Mesendoderm (in vitro differentiated cells): ENCODE results near the gene C2orf49.

Experiments
- DNase-seq: peaks from one replicate; pipeline ENCODE4 v3.0.0; 2013
- H2AK5ac ChIP-seq: 2 replicates; pipeline ENCODE4 v1.6.1; 2013; ENCODE audit warnings: low read length, inconsistent platforms
- H2BK120ac ChIP-seq: 2 replicates; pipeline ENCODE4 v1.6.1; 2013; ENCODE audit warnings: low read depth, mild to moderate bottlenecking, low read length, moderate library complexity, mixed read lengths
- H2BK15ac ChIP-seq: replicated peaks from 2 replicates; pipeline ENCODE4 v1.6.1; 2013; ENCODE audit warnings: low read depth, mild to moderate bottlenecking, moderate library complexity
- H2BK5ac ChIP-seq: 2 replicates; pipeline ENCODE4 v1.6.1; 2013; ENCODE audit warnings: low read length, inconsistent platforms
- H3K18ac ChIP-seq: 2 replicates; pipeline ENCODE4 v1.6.1; 2013; ENCODE audit warnings: mild to moderate bottlenecking, low read length, mixed read lengths
- H3K23ac ChIP-seq: one replicate; pipeline ENCODE4 v1.6.1; 2013; ENCODE audit warnings: low read length
- H3K27ac ChIP-seq: 2 replicates; pipeline ENCODE4 v1.5.1; 2013; ENCODE audit warnings: low read depth, mild to moderate bottlenecking, inconsistent platforms, low read length, moderate library complexity
- H3K27me3 ChIP-seq: 2 replicates; pipeline ENCODE4 v1.6.1; 2013; ENCODE audit warnings: low read length, control low read depth, mild to moderate bottlenecking, inconsistent platforms; ENCODE audit not compliant: insufficient read depth, poor library complexity
- H3K36me3 ChIP-seq: 2 replicates; pipeline ENCODE4 v1.6.1; 2013; ENCODE audit warnings: low read length, inconsistent platforms; ENCODE audit not compliant: control insufficient read depth, insufficient read depth
- H3K4ac ChIP-seq: one replicate; pipeline ENCODE4 v1.6.1; 2013; ENCODE audit warnings: low read depth, mild to moderate bottlenecking, low read length, moderate library complexity
- H3K4me1 ChIP-seq: 2 replicates; pipeline ENCODE4 v1.6.1; 2013; ENCODE audit warnings: low read depth, low read length, inconsistent platforms; ENCODE audit not compliant: control insufficient read depth
- H3K4me2 ChIP-seq: 2 replicates; pipeline ENCODE4 v1.6.1; 2013; ENCODE audit warnings: low read length
- H3K4me3 ChIP-seq: 2 replicates; pipeline ENCODE4 v1.5.1; 2013; ENCODE audit warnings: mild to moderate bottlenecking, low read length
- H3K56ac ChIP-seq: one replicate; pipeline ENCODE4 v1.6.1; 2013; ENCODE audit warnings: low read length
- H3K79me1 ChIP-seq: 2 replicates; pipeline ENCODE4 v1.6.1; 2013; ENCODE audit warnings: low read length, inconsistent platforms
- H3K79me2 ChIP-seq: 2 replicates; pipeline ENCODE4 v1.6.1; 2013; ENCODE audit warnings: mild to moderate bottlenecking, low read length; ENCODE audit not compliant: control insufficient read depth, insufficient read depth
- H3K9ac ChIP-seq: 2 replicates; pipeline ENCODE4 v1.6.1; 2013; ENCODE audit warnings: low read length, inconsistent platforms
- H4K5ac ChIP-seq: one replicate; pipeline ENCODE4 v1.6.1; 2013; ENCODE audit warnings: low read length
- H4K8ac ChIP-seq: one replicate; pipeline ENCODE4 v1.6.1; 2013; ENCODE audit warnings: low read depth, mild to moderate bottlenecking, control low read depth, low read length, moderate library complexity
- WGBS: extraction: QIAGEN DNeasy Blood & Tissue Kit; methylation state at CpG from one replicate; pipeline ENCODE4 v1.1.7; 2013; ENCODE audit warnings: low lambda C conversion rate, missing lambda C conversion rate; ENCODE audit not compliant: insufficient coverage; ENCODE audit errors: extremely low coverage; 5-methylcytosine and 5-hydroxymethylcytosine counted together

The C2orf49 gene

DNA sequence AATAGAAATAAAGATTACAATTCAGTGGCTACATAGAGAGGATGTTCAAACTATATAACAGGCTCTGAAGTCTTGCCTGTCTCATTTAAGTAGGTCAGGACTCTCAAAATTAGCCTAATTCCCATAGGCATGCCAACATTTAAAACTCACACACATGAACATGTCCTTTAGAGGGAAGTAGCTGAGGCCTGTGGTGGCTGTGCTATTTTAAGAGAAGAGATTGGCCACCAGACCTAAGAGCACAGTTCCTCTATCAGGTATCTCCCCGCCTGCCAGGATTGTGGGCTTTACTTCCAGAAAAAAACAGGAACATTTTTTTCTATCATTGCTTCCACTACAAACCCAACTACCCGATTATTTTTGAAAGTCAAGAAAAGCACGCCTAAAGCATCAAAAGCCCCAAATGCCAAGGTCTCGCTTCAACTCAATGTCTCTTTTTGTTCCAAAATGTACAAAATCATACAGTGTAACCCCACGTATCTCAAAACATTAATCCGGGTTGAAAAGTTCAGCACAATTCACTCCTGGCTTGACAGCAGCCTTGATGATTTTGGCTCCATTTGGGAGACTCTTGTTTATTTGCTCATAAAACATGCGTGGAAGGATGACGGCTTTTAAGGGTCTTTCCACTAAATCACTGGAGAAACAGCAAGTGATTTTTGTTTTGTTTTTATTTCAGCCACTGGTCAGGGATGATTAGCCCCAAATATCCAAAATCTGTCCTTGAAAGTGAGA, 46.3 kb downstream of the C2orf49 start:
- Histone ChIP-seq H3K4ac (no peak overlapping the region), H3K23ac (no peak overlapping the region), H4K5ac (no peak overlapping the region), H3K27ac (no peak overlapping the region), H2BK120ac (no peak overlapping the region), H3K4me1 (no peaks in the 10 kb centered on the region), H3K79me2 (no peaks in the 10 kb centered on the region), H2BK5ac (no peak overlapping the region), H3K9ac (no peak overlapping the region), H2BK15ac (no peak overlapping the region), H3K4me2 (no peak overlapping the region), H2AK5ac (no peak overlapping the region), H3K36me3 (no peaks in the 10 kb centered on the region), H3K27me3 (no peaks in the 10 kb centered on the region), H3K18ac (no peak overlapping the region), H3K56ac (no peak overlapping the region), H3K4me3 (no peak overlapping the region), H3K79me1 (no peaks in the 10 kb centered on the region), H4K8ac (no peak overlapping the region)
- no peak for DNase-seq
- no CpG with 5 or more reads among the region's 8 CpGs for WGBS

DNA sequence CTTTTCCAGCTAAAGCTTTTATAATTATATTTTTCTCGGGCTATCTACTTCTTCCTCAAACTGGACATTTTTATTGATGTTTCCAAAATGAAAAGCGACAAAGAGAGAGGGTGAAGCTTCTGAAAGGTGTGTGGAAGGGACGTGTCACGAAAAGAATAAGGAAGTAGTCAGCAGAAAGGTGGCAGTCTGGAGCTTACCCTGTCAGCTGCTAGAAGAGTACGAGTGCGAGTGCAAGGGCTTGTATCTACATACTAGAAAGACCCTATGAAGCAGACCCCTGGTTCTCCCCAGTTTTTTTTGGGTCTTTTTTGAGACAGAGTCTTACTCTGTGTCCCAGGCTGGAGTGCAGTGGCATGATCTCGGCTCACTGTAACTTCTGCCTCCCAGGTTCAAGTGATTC, 46.9 kb downstream of the C2orf49 start:
- Histone ChIP-seq H3K23ac (no peak overlapping the region), H2AK5ac (no peak overlapping the region)

GRCh38 chr2:105384861-105385260, 47.5 kb downstream of the C2orf49 start:
- H3K36me3 ChIP-seq: no peaks in the 10 kb centered on the region
- H2BK120ac ChIP-seq: no peak overlapping the region

More for the DNA sequence above, 46.9 kb downstream of the C2orf49 start:
- WGBS: no CpG with 5 or more reads among the region's 7 CpGs
- Histone ChIP-seq H3K4me2 (no peak overlapping the region), H4K8ac (no peak overlapping the region), H4K5ac (no peak overlapping the region), H3K18ac (no peak overlapping the region), H3K27me3 (no peaks in the 10 kb centered on the region), H2BK120ac (no peak overlapping the region), H3K4me3 (no peak overlapping the region), H3K36me3 (no peaks in the 10 kb centered on the region), H3K27ac (no peak overlapping the region), H3K79me2 (no peaks in the 10 kb centered on the region), H3K9ac (no peak overlapping the region), H3K79me1 (no peaks in the 10 kb centered on the region), H2BK5ac (no peak overlapping the region), H3K4me1 (no peaks in the 10 kb centered on the region), H2BK15ac (no peak overlapping the region), H3K4ac (no peak overlapping the region), H3K56ac (no peak overlapping the region)
- DNase-seq: no peak

DNA sequence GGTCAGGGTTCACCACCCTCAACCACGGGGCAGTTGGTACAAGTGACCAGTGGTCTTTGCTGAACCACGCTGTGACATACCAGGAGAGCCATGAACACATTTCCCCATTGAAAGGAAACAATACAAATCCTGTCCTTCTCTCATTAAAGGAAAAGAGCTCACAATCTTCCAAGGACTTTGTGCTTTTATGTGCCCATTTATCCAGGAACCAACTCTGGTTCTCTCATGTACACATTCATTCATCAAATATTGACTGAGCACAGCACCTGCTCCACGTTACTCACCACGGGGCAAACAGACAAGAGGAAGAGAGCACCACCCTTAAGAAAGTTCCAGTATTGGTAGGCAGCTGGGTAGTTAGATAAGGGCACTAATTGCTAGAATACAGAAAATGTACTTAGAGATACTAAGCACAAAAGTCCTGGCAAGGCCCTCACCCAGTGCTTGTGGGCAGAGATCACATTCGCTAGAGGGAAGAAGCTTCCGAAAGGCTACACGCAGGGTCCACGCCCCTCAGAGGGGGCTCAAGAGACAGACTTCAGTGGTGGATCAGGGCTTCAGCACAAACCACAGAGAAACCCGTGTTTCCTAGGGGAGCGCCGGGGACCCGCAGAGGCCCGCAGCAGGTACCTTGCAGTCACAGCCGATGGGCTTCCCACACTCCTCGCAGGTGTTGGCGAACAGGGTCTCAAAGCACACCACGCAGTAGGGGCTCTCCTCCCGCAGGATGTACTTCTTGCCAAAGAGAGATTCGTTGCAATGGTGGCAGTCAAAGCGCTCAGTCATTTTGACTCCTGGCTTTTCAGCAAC, 48.6 kb downstream of the C2orf49 start:
- no peak overlapping the region for H4K5ac ChIP-seq
- no peaks in the 10 kb centered on the region for H3K79me2 ChIP-seq
- H2AK5ac ChIP-seq: no peak overlapping the region
- no peaks in the 10 kb centered on the region for H3K27me3 ChIP-seq
- no peak overlapping the region for H3K18ac ChIP-seq
- H3K4me2 ChIP-seq: no peak overlapping the region
- no peak overlapping the region for H3K4me3 ChIP-seq
- no peak overlapping the region for H3K27ac ChIP-seq
- H3K23ac ChIP-seq: no peak overlapping the region
- H3K79me1 ChIP-seq: no peaks in the 10 kb centered on the region
- no peaks in the 10 kb centered on the region for H3K36me3 ChIP-seq
- DNase-seq: no peak
- no peak overlapping the region for H2BK15ac ChIP-seq
- no peak overlapping the region for H3K56ac ChIP-seq
- no peak overlapping the region for H3K9ac ChIP-seq
- no peak overlapping the region for H2BK5ac ChIP-seq
- H4K8ac ChIP-seq: no peak overlapping the region
- no peaks in the 10 kb centered on the region for H3K4me1 ChIP-seq
- H2BK120ac ChIP-seq: no peak overlapping the region
- no CpG with 5 or more reads among the region's 20 CpGs for WGBS
- H3K4ac ChIP-seq: no peak overlapping the region

More at GRCh38 chr2:105384861-105385260, 47.5 kb downstream of the C2orf49 start:
- Histone ChIP-seq H2AK5ac (no peak overlapping the region), H3K9ac (no peak overlapping the region), H3K4ac (no peak overlapping the region), H2BK5ac (no peak overlapping the region), H3K23ac (no peak overlapping the region), H3K56ac (no peak overlapping the region), H3K79me1 (no peaks in the 10 kb centered on the region), H3K79me2 (no peaks in the 10 kb centered on the region), H3K4me3 (no peak overlapping the region), H2BK15ac (no peak overlapping the region), H3K27me3 (no peaks in the 10 kb centered on the region), H4K5ac (no peak overlapping the region), H3K4me2 (no peak overlapping the region), H3K27ac (no peak overlapping the region), H3K4me1 (no peaks in the 10 kb centered on the region), H3K18ac (no peak overlapping the region), H4K8ac (no peak overlapping the region)
- DNase-seq: no peak
- no CpG with 5 or more reads among the region's 5 CpGs for WGBS

DNA sequence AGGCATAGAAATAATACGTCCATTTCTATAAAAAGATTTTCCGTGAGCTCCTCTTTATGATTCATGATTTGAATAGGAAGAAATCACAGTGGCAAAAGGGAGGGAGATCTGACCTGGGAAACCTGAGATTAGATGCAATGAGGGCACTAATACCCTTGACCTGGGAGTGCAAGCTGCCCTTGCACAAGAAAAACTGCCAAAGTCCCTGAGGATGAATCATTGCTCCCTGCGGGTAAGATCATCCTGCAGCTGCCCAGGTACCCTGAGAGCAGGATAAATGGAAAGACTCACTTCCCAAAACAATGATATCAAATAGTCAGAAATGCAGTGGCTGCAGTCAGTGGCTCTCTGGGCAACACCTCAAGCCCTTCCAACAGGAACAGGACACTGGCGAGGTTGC, 49.9 kb downstream of the C2orf49 start:
- Histone ChIP-seq H3K23ac (no peak overlapping the region), H3K79me2 (peaks cover 9% of the 10 kb centered on the region), H3K4me3 (no peak overlapping the region), H3K56ac (no peak overlapping the region), H2AK5ac (no peak overlapping the region), H3K36me3 (no peaks in the 10 kb centered on the region), H3K27ac (no peak overlapping the region), H3K79me1 (peaks cover 6% of the 10 kb centered on the region), H2BK15ac (no peak overlapping the region), H3K4ac (no peak overlapping the region), H4K5ac (no peak overlapping the region), H2BK120ac (no peak overlapping the region), H3K4me1 (no peaks in the 10 kb centered on the region), H2BK5ac (no peak overlapping the region), H4K8ac (no peak overlapping the region), H3K4me2 (no peak overlapping the region), H3K18ac (no peak overlapping the region), H3K27me3 (no peaks in the 10 kb centered on the region), H3K9ac (no peak overlapping the region)
- WGBS: no CpG with 5 or more reads among the region's 4 CpGs
- no peak for DNase-seq
